Progenitor cell of endocrine pancreas (in vitro differentiated cells): ENCODE measurements around the gene CORO1C. TPM values are rescaled to one million over a fixed set of nuclear protein-coding genes. Genes with fewer than 3 reads are reported as not detected.

Source experiments
- DNase-seq: peaks from one replicate; pipeline ENCODE4 v3.0.0; 2021; ENCODE audit warnings: low spot score; ENCODE audit not compliant: unreplicated experiment
- H3K27ac Mint-ChIP-seq: 2 replicates; pipeline ENCODE4 v1.8.0; 2021; ENCODE audit warnings: mild to moderate bottlenecking, moderate library complexity, mixed read lengths
- H3K27me3 Mint-ChIP-seq: 2 replicates; pipeline ENCODE4 v1.8.0; 2021; ENCODE audit warnings: mixed read lengths
- H3K36me3 Mint-ChIP-seq: 2 replicates; pipeline ENCODE4 v1.8.0; 2022; ENCODE audit warnings: mixed read lengths; ENCODE audit not compliant: insufficient read depth
- H3K4me1 Mint-ChIP-seq: 2 replicates; pipeline ENCODE4 v1.8.0; 2021; ENCODE audit warnings: low read depth, mixed read lengths
- H3K4me3 Mint-ChIP-seq: 2 replicates; pipeline ENCODE4 v1.8.0; 2021; ENCODE audit warnings: low read depth, mild to moderate bottlenecking, moderate library complexity, mixed read lengths
- H3K9me3 Mint-ChIP-seq: 2 replicates; pipeline ENCODE4 v1.8.0; 2021; ENCODE audit warnings: low read depth, mixed read lengths
- CTCF ChIP-seq: fragments of 200-600 bp; sonication (generic); IDR thresholded peaks from one replicate; pipeline ENCODE4 v1.5.0; 2021; ENCODE audit warnings: antibody characterized with exemption, mild to moderate bottlenecking; ENCODE audit not compliant: unreplicated experiment
- total RNA-seq: library from RNA; stranded (reverse); gene quantifications from 2 replicates; pipeline ENCODE4 v1.2.1, GENCODE V29; 2021

The CORO1C gene
- total RNA-seq, 1 donor from 2014 or later: 68.3 TPM

DNA sequence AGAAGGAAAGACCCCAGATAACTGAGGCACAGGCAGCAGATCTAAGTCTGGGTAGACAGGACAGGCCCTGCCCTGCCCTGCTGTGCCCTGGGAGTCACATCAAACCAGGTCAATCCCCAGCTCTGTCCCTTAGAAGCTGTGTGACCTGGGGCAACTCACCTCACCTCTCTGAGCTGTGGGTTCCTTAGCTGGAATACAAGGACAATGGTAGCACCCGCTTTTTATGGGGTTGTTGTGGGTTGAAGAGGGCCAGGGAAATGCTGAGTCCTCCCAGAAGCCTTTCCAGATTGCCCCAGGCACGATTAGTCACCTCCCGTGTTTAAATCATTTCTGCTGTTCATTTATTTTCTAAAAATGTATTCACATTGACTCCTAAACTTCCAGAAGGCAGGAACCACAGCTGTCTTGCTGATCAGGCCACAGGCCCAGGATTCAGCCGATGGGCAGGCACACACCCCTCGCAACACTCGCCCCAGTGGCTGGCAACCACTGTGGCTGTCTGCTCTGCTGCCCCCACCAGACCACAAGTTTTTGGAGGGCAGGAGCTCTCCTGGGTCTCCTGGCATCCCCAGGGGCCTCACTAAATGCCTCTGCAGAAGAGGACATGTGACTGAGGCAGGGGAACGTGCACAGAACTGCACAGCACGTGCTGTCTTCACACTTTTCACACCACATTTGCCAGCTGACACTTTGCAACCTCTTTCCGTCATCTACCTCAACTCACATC is 100.7 kb downstream of the CORO1C start:
- H3K4me1 Mint-ChIP-seq: no peaks in the 10 kb centered on the region
- no peak for DNase-seq
- H3K36me3 Mint-ChIP-seq: no peaks in the 10 kb centered on the region
- TF ChIP-seq CTCF: no peak
- no peak overlapping the region for H3K4me3 Mint-ChIP-seq
- peaks cover 2% of the 10 kb centered on the region for H3K27me3 Mint-ChIP-seq
- no peaks in the 10 kb centered on the region for H3K9me3 Mint-ChIP-seq
- H3K27ac Mint-ChIP-seq: no peak overlapping the region

GRCh38 chr12:108629824-108630476 is 101.4 kb downstream of the CORO1C start:
- Mint-ChIP-seq H3K36me3 (no peaks in the 10 kb centered on the region), H3K27ac (no peak overlapping the region), H3K27me3 (peaks cover 2% of the 10 kb centered on the region), H3K4me1 (no peaks in the 10 kb centered on the region), H3K9me3 (no peaks in the 10 kb centered on the region), H3K4me3 (no peak overlapping the region)
- no peak for DNase-seq
- TF ChIP-seq CTCF: no peak

GRCh38 chr12:108629151-108629550 is 102.2 kb downstream of the CORO1C start:
- H3K36me3 Mint-ChIP-seq: no peaks in the 10 kb centered on the region
- H3K4me1 Mint-ChIP-seq: no peaks in the 10 kb centered on the region

GRCh38 chr12:108627134-108627920 is 104.0 kb downstream of the CORO1C start:
- H3K36me3 Mint-ChIP-seq: no peaks in the 10 kb centered on the region
- H3K27ac Mint-ChIP-seq: no peak overlapping the region
- H3K9me3 Mint-ChIP-seq: no peaks in the 10 kb centered on the region
- no peak overlapping the region for H3K4me3 Mint-ChIP-seq
- no peaks in the 10 kb centered on the region for H3K27me3 Mint-ChIP-seq
- no peaks in the 10 kb centered on the region for H3K4me1 Mint-ChIP-seq
- TF ChIP-seq CTCF: no peak
- no peak for DNase-seq

More at GRCh38 chr12:108629151-108629550, 102.2 kb downstream of the CORO1C start:
- no peaks in the 10 kb centered on the region for H3K27me3 Mint-ChIP-seq
- H3K9me3 Mint-ChIP-seq: no peaks in the 10 kb centered on the region
- no peak overlapping the region for H3K4me3 Mint-ChIP-seq
- no peak overlapping the region for H3K27ac Mint-ChIP-seq
- no peak for TF ChIP-seq CTCF
- DNase-seq: no peak

GRCh38 chr12:108625228-108625627 is 106.1 kb downstream of the CORO1C start:
- Mint-ChIP-seq H3K4me3 (no peak overlapping the region), H3K4me1 (no peaks in the 10 kb centered on the region), H3K27me3 (no peaks in the 10 kb centered on the region), H3K27ac (no peak overlapping the region), H3K36me3 (no peaks in the 10 kb centered on the region), H3K9me3 (no peaks in the 10 kb centered on the region)
- DNase-seq: no peak
- no peak for TF ChIP-seq CTCF
